HG03354 (cell line): ENCODE measurements around the gene SLC22A7.

Experiments
- ATAC-seq: cut with Tn5 transposase; IDR thresholded peaks from one replicate; pipeline ENCODE4 v1.9.1; 2021; ENCODE audit warnings: mild to moderate bottlenecking; ENCODE audit not compliant: unreplicated experiment, poor library complexity, severe bottlenecking

The SLC22A7 gene

GRCh38 chr6:43282060-43282459 lies 16.0 kb upstream of the SLC22A7 start:
- ATAC-seq, result no peak

- ATAC-seq, result no peak
Measured at GRCh38 chr6:43282636-43283513, 15.2 kb upstream of the SLC22A7 start.

- no peak for ATAC-seq
Measured at GRCh38 chr6:43283514-43283901, 14.6 kb upstream of the SLC22A7 start.

GRCh38 chr6:43283905-43284304 lies 14.2 kb upstream of the SLC22A7 start:
- ATAC-seq, result no peak

- no peak for ATAC-seq
Measured at GRCh38 chr6:43284991-43285781, 12.9 kb upstream of the SLC22A7 start.

- ATAC-seq, result no peak
Measured at GRCh38 chr6:43285832-43286231, 12.2 kb upstream of the SLC22A7 start.

- ATAC-seq, result no peak
Measured at GRCh38 chr6:43286456-43286979, 11.5 kb upstream of the SLC22A7 start.

GRCh38 chr6:43286980-43287716 lies 10.9 kb upstream of the SLC22A7 start:
- ATAC-seq, result no peak

- ATAC-seq, result no peak
Measured at GRCh38 chr6:43287717-43288679, 10.1 kb upstream of the SLC22A7 start.

- ATAC-seq, result no peak
Measured at GRCh38 chr6:43290339-43290904, 7.6 kb upstream of the SLC22A7 start.

GRCh38 chr6:43290905-43291355 lies 7.1 kb upstream of the SLC22A7 start:
- ATAC-seq, result no peak

- ATAC-seq, result no peak
Measured at GRCh38 chr6:43291708-43292107, 6.4 kb upstream of the SLC22A7 start.

- ATAC-seq, result no peak
Measured at GRCh38 chr6:43292341-43292740, 5.7 kb upstream of the SLC22A7 start.

- ATAC-seq, result no peak
Measured at GRCh38 chr6:43292763-43293318, 5.2 kb upstream of the SLC22A7 start.

- no peak for ATAC-seq
Measured at GRCh38 chr6:43293698-43294097, 4.4 kb upstream of the SLC22A7 start.

- ATAC-seq, result no peak
Measured at GRCh38 chr6:43294536-43294935, 3.5 kb upstream of the SLC22A7 start.

GRCh38 chr6:43295456-43295855 lies 2.6 kb upstream of the SLC22A7 start:
- ATAC-seq, result no peak

GRCh38 chr6:43296780-43297497 lies 1.1 kb upstream of the SLC22A7 start:
- ATAC-seq, result no peak
